SK-N-SH treated with all-trans-retinoic acid at 6 μM for 48 hours (cell line): ENCODE data around the gene PSMD8.

ENCODE experiments used
- ATAC-seq: fragments of 200-7000 bp; cut with Tn5 transposase; 3 replicates; pipeline ENCODE4 v1.9.1; 2020; ENCODE audit warnings: mild to moderate bottlenecking, moderate library complexity
- ARNTL ChIP-seq: fragments of 450-650 bp; formaldehyde crosslinking; IDR thresholded peaks from 2 replicates; pipeline ENCODE4 v1.5.0; 2020; ENCODE audit warnings: low read depth, mild to moderate bottlenecking, moderate library complexity, borderline replicate concordance
- BACH2 ChIP-seq: fragments of 250-450 bp; sonication (Bioruptor Pico); IDR thresholded peaks from 2 replicates; pipeline ENCODE4 v1.9.0; 2021; ENCODE audit warnings: mild to moderate bottlenecking, borderline replicate concordance
- CREB5 ChIP-seq: fragments of 250-450 bp; sonication (Bioruptor Pico); IDR thresholded peaks from 2 replicates; pipeline ENCODE4 v1.5.1; 2020; ENCODE audit warnings: low read depth, mild to moderate bottlenecking, moderate library complexity
- CSDC2 ChIP-seq: fragments of 250-450 bp; sonication (Bioruptor Pico); IDR thresholded peaks from 2 replicates; pipeline ENCODE4 v1.5.0; 2020; ENCODE audit warnings: mild to moderate bottlenecking, moderate library complexity
- ESRRG ChIP-seq: fragments of 250-450 bp; sonication (Bioruptor Pico); IDR thresholded peaks from 2 replicates; pipeline ENCODE4 v1.6.1; 2021; ENCODE audit warnings: mild to moderate bottlenecking
- GLIS3 ChIP-seq: fragments of 250-450 bp; sonication (Bioruptor Pico); IDR thresholded peaks from 2 replicates; pipeline ENCODE4 v1.5.0; 2020; ENCODE audit warnings: mild to moderate bottlenecking, moderate library complexity
- ISL1 ChIP-seq: fragments of 250-450 bp; sonication (Bioruptor Pico); IDR thresholded peaks from 2 replicates; pipeline ENCODE4 v2.1.2; 2022; ENCODE audit warnings: mild to moderate bottlenecking, moderate library complexity
- OSR1 ChIP-seq: fragments of 250-450 bp; sonication (Bioruptor Pico); IDR thresholded peaks from 2 replicates; pipeline ENCODE4 v1.8.0; 2022; ENCODE audit warnings: moderate library complexity, mild to moderate bottlenecking, inconsistent platforms
- PATZ1 ChIP-seq: fragments of 250-450 bp; sonication (Bioruptor Pico); IDR thresholded peaks from 2 replicates; pipeline ENCODE4 v1.8.0; 2020; ENCODE audit warnings: mild to moderate bottlenecking, moderate library complexity, borderline replicate concordance
- POU6F1 ChIP-seq: fragments of 250-450 bp; sonication (Bioruptor Pico); IDR thresholded peaks from 2 replicates; pipeline ENCODE4 v1.8.0; 2021; ENCODE audit warnings: low read depth, mild to moderate bottlenecking, moderate library complexity, borderline replicate concordance
- PPARA ChIP-seq: fragments of 250-450 bp; sonication (Bioruptor Pico); IDR thresholded peaks from 2 replicates; pipeline ENCODE4 v1.5.0; 2020; ENCODE audit warnings: mild to moderate bottlenecking, borderline replicate concordance
- RARB ChIP-seq: fragments of 250-450 bp; sonication (Bioruptor Pico); IDR thresholded peaks from 2 replicates; pipeline ENCODE4 v1.8.0; 2021; ENCODE audit warnings: mild to moderate bottlenecking, moderate library complexity
- SNAI2 ChIP-seq: fragments of 250-450 bp; sonication (Bioruptor Pico); IDR thresholded peaks from 2 replicates; pipeline ENCODE4 v1.5.0; 2020; ENCODE audit warnings: mild to moderate bottlenecking, moderate library complexity
- TCF4 ChIP-seq: fragments of 250-450 bp; sonication (Bioruptor Pico); IDR thresholded peaks from 2 replicates; pipeline ENCODE4 v1.8.0; 2021; ENCODE audit warnings: mild to moderate bottlenecking, moderate library complexity, borderline replicate concordance
- TOX ChIP-seq: fragments of 250-450 bp; sonication (Bioruptor Pico); IDR thresholded peaks from 2 replicates; pipeline ENCODE4 v1.8.0; 2021; ENCODE audit warnings: mild to moderate bottlenecking, moderate library complexity, borderline replicate concordance
- TSHZ2 ChIP-seq: fragments of 250-450 bp; sonication (Bioruptor Pico); IDR thresholded peaks from 2 replicates; pipeline ENCODE4 v1.5.0; 2020; ENCODE audit warnings: mild to moderate bottlenecking, moderate library complexity
- ZC3H10 ChIP-seq: fragments of 250-450 bp; sonication (Bioruptor Pico); IDR thresholded peaks from 2 replicates; pipeline ENCODE4 v1.5.1; 2021; ENCODE audit warnings: mild to moderate bottlenecking, moderate library complexity
- ZFP30 ChIP-seq: fragments of 450-650 bp; formaldehyde crosslinking; IDR thresholded peaks from 2 replicates; pipeline ENCODE4 v1.5.0; 2022; ENCODE audit warnings: mild to moderate bottlenecking, moderate library complexity
- ZNF565 ChIP-seq: fragments of 450-650 bp; formaldehyde crosslinking; conservative IDR thresholded peaks from 2 replicates; pipeline ENCODE4 v1.5.0; 2020; ENCODE audit warnings: low read depth, mild to moderate bottlenecking, moderate library complexity
- ZNF70 ChIP-seq: fragments of 450-650 bp; formaldehyde crosslinking; IDR thresholded peaks from 2 replicates; pipeline ENCODE4 v1.5.0; 2020; ENCODE audit warnings: mild to moderate bottlenecking, moderate library complexity
- ZNF8 ChIP-seq: fragments of 450-650 bp; formaldehyde crosslinking; IDR thresholded peaks from 2 replicates; pipeline ENCODE4 v1.5.0; 2020; ENCODE audit warnings: mild to moderate bottlenecking, moderate library complexity

Gene PSMD8

GRCh38 chr19:38383743-38384142 is 9.4 kb downstream of the PSMD8 start:
- no peak for ATAC-seq
- no peak for TF ChIP-seq POU6F1 (CRISPR knock-in tag)
- no peak for TF ChIP-seq BACH2 (CRISPR knock-in tag)
- no peak for TF ChIP-seq PATZ1
- TF ChIP-seq ZFP30 (CRISPR knock-in tag): no peak
- TF ChIP-seq TCF4: no peak
- TF ChIP-seq OSR1 (CRISPR knock-in tag): no peak
- TF ChIP-seq PPARA (CRISPR knock-in tag): no peak
- TF ChIP-seq TOX (CRISPR knock-in tag): no peak
- no peak for TF ChIP-seq ZNF8
- TF ChIP-seq ISL1 (CRISPR knock-in tag): no peak
- no peak for TF ChIP-seq ESRRG (CRISPR knock-in tag)
- no peak for TF ChIP-seq SNAI2 (CRISPR knock-in tag)
- no peak for TF ChIP-seq ARNTL (CRISPR knock-in tag)
- TF ChIP-seq ZNF70 (CRISPR knock-in tag): no peak
- TF ChIP-seq ZNF565: no peak
- TF ChIP-seq GLIS3: no peak
- TF ChIP-seq CREB5 (CRISPR knock-in tag): no peak
- TF ChIP-seq TSHZ2 (CRISPR knock-in tag): no peak

- no peak for ATAC-seq
- no peak for TF ChIP-seq POU6F1 (CRISPR knock-in tag)
- TF ChIP-seq TSHZ2 (CRISPR knock-in tag): no peak
- no peak for TF ChIP-seq BACH2 (CRISPR knock-in tag)
- TF ChIP-seq PATZ1: no peak
- no peak for TF ChIP-seq ZNF8
- TF ChIP-seq TOX (CRISPR knock-in tag): no peak
- TF ChIP-seq RARB (CRISPR knock-in tag): no peak
- TF ChIP-seq ZNF70 (CRISPR knock-in tag): no peak
- no peak for TF ChIP-seq CREB5 (CRISPR knock-in tag)
- TF ChIP-seq CSDC2 (CRISPR knock-in tag): no peak
- no peak for TF ChIP-seq ZC3H10 (CRISPR knock-in tag)
- TF ChIP-seq OSR1 (CRISPR knock-in tag): no peak
- TF ChIP-seq ISL1 (CRISPR knock-in tag): no peak
- TF ChIP-seq GLIS3: no peak
Observed at GRCh38 chr19:38384209-38385027, 10.0 kb downstream of the PSMD8 start.
